Measurements from ENCODE around the gene ESYT2. TPM values are rescaled to one million over a fixed set of nuclear protein-coding genes. Genes with fewer than 3 reads are reported as not detected.

ESYT2 gene
- total and polyA plus RNA-seq, 9 of the 15 experiments (the other 6 are each of a cell fraction or from before 2014, with no cell fraction given), result 5.8 to 86.9 (median 64.7) TPM

DNA sequence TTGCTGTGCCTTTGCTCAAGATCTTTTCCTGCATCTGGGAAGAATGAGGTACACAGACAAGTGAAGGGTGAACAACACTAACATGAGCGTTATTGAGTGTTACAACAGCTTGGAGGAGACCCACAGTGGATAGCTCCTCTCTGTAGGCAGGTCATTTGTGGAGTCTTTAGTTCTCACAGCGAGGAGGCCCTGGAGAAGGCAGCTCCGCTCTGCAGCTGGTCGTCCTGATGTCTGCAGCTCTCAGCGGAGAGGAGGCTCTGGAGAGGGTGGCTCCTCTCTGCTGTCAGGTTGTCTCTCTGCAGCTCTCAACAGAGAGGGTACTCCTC, 20.1 kb upstream of the ESYT2 start (continued):
- TF ChIP-seq, protein P1, sequence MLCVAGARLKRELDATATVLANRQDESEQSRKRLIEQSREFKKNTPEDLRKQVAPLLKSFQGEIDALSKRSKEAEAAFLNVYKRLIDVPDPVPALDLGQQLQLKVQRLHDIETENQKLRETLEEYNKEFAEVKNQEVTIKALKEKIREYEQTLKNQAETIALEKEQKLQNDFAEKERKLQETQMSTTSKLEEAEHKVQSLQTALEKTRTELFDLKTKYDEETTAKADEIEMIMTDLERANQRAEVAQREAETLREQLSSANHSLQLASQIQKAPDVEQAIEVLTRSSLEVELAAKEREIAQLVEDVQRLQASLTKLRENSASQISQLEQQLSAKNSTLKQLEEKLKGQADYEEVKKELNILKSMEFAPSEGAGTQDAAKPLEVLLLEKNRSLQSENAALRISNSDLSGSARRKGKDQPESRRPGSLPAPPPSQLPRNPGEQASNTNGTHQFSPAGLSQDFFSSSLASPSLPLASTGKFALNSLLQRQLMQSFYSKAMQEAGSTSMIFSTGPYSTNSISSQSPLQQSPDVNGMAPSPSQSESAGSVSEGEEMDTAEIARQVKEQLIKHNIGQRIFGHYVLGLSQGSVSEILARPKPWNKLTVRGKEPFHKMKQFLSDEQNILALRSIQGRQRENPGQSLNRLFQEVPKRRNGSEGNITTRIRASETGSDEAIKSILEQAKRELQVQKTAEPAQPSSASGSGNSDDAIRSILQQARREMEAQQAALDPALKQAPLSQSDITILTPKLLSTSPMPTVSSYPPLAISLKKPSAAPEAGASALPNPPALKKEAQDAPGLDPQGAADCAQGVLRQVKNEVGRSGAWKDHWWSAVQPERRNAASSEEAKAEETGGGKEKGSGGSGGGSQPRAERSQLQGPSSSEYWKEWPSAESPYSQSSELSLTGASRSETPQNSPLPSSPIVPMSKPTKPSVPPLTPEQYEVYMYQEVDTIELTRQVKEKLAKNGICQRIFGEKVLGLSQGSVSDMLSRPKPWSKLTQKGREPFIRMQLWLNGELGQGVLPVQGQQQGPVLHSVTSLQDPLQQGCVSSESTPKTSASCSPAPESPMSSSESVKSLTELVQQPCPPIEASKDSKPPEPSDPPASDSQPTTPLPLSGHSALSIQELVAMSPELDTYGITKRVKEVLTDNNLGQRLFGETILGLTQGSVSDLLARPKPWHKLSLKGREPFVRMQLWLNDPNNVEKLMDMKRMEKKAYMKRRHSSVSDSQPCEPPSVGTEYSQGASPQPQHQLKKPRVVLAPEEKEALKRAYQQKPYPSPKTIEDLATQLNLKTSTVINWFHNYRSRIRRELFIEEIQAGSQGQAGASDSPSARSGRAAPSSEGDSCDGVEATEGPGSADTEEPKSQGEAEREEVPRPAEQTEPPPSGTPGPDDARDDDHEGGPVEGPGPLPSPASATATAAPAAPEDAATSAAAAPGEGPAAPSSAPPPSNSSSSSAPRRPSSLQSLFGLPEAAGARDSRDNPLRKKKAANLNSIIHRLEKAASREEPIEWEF (CRISPR knock-in tag; IDR thresholded peaks at IDR 0.05), result no peak
- TF ChIP-seq, protein P2, sequence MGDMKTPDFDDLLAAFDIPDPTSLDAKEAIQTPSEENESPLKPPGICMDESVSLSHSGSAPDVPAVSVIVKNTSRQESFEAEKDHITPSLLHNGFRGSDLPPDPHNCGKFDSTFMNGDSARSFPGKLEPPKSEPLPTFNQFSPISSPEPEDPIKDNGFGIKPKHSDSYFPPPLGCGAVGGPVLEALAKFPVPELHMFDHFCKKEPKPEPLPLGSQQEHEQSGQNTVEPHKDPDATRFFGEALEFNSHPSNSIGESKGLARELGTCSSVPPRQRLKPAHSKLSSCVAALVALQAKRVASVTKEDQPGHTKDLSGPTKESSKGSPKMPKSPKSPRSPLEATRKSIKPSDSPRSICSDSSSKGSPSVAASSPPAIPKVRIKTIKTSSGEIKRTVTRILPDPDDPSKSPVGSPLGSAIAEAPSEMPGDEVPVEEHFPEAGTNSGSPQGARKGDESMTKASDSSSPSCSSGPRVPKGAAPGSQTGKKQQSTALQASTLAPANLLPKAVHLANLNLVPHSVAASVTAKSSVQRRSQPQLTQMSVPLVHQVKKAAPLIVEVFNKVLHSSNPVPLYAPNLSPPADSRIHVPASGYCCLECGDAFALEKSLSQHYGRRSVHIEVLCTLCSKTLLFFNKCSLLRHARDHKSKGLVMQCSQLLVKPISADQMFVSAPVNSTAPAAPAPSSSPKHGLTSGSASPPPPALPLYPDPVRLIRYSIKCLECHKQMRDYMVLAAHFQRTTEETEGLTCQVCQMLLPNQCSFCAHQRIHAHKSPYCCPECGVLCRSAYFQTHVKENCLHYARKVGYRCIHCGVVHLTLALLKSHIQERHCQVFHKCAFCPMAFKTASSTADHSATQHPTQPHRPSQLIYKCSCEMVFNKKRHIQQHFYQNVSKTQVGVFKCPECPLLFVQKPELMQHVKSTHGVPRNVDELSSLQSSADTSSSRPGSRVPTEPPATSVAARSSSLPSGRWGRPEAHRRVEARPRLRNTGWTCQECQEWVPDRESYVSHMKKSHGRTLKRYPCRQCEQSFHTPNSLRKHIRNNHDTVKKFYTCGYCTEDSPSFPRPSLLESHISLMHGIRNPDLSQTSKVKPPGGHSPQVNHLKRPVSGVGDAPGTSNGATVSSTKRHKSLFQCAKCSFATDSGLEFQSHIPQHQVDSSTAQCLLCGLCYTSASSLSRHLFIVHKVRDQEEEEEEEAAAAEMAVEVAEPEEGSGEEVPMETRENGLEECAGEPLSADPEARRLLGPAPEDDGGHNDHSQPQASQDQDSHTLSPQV (IDR thresholded peaks at IDR 0.05), result no peak
- TF ChIP-seq HDAC8 (tag; IDR thresholded peaks at IDR 0.05) (no peak), KLF1 (tag; IDR thresholded peaks at IDR 0.05) (no peak), ZSCAN32 (CRISPR knock-in tag; IDR thresholded peaks at IDR 0.05) (no peak), TRIM24 (IDR thresholded peaks at IDR 0.05) (peak in 1 of 2 experiments; percentile 22; a peak in 1 of 4 replicates)

Measured in K562 (cell line).